Right cardiac atrium (tissue), 5 donors: ENCODE measurements around the gene HSPA14. TPM values are rescaled to one million over a fixed set of nuclear protein-coding genes. Genes with fewer than 3 reads are reported as not detected.
A peak's percentile ranks its signal among the peaks of the same experiment; 100 is the strongest.
"Not testable (repeated sequence)": the region's sequence is repeated elsewhere in the genome, so short reads cannot be mapped to it uniquely, and the experiment has no call there.

Source experiments
- ATAC-seq, 2 donors: fragments of 200-7000 bp; cut with Tn5 transposase; one replicate each; pipeline versions ENCODE4 v1.8.0 to v1.9.1; 2020; ENCODE audit warnings: moderate library complexity in 2 of 2, mild to moderate bottlenecking in 1 of 2
- DNase-seq, 3 donors: peaks; one replicate each; pipeline ENCODE4 v3.0.0-alpha.2; 2020
- H3K27ac ChIP-seq: one replicate; pipeline ENCODE4 v1.5.1; 2013; ENCODE audit warnings: mild to moderate bottlenecking, low read length, control low read depth, moderate library complexity
- H3K27me3 ChIP-seq: one replicate; pipeline ENCODE4 v1.6.1; 2013; ENCODE audit not compliant: control insufficient read depth, insufficient read depth
- H3K4me1 ChIP-seq: one replicate; pipeline ENCODE4 v1.6.1; 2013; ENCODE audit warnings: low read length; ENCODE audit not compliant: control insufficient read depth, insufficient read depth
- H3K4me3 ChIP-seq: one replicate; pipeline ENCODE4 v1.5.1; 2013; ENCODE audit warnings: low read length, control low read depth
- H3K9me3 ChIP-seq: one replicate; pipeline ENCODE4 v1.6.1; 2013; ENCODE audit warnings: low read length; ENCODE audit not compliant: control insufficient read depth
- WGBS: extraction: QIAGEN DNeasy Blood & Tissue Kit; methylation state at CpG from one replicate; pipeline ENCODE4 v1.1.7; 2013; 5-methylcytosine and 5-hydroxymethylcytosine counted together
- intact Hi-C, 4 donors: fragments of 100-400 bp; cut with DNase I; formaldehyde crosslinking; loops; one replicate each; pipeline versions ENCODE4 v1.11.0 to v1.14.0; 2022 to 2023
- polyA plus RNA-seq: library from polyadenylated mRNA; stranded (reverse); fragments of 200-250 nt; gene quantifications from one replicate; pipeline ENCODE4 v1.2.3, GENCODE V29; 2013
- total RNA-seq, 4 donors: library from RNA; stranded (reverse); fragmentation: NEBNext Ultra II Directional; extraction: Animal tissue kit (Norgen Biotek cat#: 25700); gene quantifications; one replicate each; pipeline ENCODE4 v1.2.1, GENCODE V29; 2021
- donor health status: healthy with polysubstance abuse.
- donor health status: DM: no; HTN: yes; CAD: no.
- donor health status: DM: no; HTN: no; CAD: no.
- donor health status: DM: no; HTN: yes; CAD: no; lungs with severe emphysema.
- donor health status: DM: yes; HTN: yes; CAD: no.

The HSPA14 gene
- total and polyA plus RNA-seq, 5 donors, result 7.4 to 10.0 (median 9.1) TPM

DNA sequence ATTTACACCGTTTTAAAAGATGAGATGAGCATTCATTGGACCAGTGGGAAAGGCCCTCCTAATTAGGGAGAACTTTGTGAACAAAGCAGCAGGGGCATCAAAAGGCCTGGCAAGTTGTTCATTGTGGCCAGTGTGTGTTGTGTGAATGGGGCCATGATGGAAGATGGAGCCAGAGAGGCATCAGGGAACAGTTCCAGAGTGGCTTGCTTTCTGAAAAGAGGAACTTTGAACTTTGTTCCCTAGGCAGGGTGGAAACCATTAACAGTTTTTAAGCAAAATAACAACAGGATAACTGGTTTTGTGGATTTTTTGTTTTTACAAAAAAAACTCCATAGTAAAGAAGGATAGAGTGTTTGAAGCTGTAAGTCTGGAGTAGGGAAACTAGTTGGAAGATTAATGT, 53.0 kb downstream of the HSPA14 start:
- H3K4me1 ChIP-seq, result peaks cover 1% of the 10 kb centered on the region
- no peak overlapping the region for H3K27ac ChIP-seq
- ATAC-seq, result no peak
- intact Hi-C loops, result no loop called here
- 89% methylated on average over 1 of the region's 1 CpG for WGBS
- no peaks in the 10 kb centered on the region for H3K9me3 ChIP-seq
- DNase-seq, result no peak
- H3K27me3 ChIP-seq, result no peaks in the 10 kb centered on the region
- no peak overlapping the region for H3K4me3 ChIP-seq

DNA sequence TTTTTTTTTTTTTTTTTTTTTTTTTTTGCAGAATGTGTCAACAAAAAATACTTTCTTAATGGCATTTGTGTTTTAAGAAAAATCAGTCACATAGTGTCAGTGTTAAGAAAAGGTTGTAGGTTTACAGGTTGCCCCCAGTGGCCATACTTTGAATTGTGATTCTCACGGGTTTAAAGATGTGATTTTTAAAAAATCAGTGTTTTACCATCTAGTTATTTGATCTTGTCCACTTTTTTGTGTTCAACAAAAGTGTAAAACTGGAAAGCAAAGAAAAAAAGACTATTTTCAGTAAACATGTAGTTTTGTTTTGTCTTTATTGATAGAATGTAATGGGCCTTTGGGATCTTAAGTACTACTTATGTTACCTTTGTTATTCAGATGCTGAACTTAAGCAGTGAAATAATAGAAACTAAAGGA, 66.2 kb downstream of the HSPA14 start:
- DNase-seq (no peak), ATAC-seq (no peak)
- Histone ChIP-seq H3K27ac (no peak overlapping the region), H3K4me1 (no peaks in the 10 kb centered on the region), H3K27me3 (no peaks in the 10 kb centered on the region), H3K4me3 (no peak overlapping the region), H3K9me3 (no peaks in the 10 kb centered on the region)
- intact Hi-C loops, result no loop called here
- WGBS, result 49% methylated on average over 1 of the region's 1 CpG

DNA sequence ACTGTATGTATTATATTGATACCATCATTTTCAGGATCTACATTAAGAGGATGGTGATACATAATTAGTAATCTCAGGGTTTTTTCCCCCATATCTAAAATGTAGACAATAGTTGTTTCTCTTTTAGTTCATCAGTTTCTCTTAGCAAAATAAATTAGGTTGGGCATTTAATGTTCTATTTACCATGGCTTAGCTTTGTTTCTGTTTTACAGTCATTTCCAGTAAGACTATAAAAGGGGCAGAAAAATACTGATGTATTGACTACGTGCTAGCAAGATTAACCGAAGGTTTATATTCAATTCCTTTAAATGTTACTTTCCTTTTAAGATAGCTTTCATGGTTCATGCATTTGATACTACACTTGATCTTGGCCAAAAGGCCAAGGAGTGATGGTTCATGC, 66.8 kb downstream of the HSPA14 start:
- no peak for ATAC-seq
- WGBS, result 97% methylated on average over 2 of the region's 2 CpGs

DNA sequence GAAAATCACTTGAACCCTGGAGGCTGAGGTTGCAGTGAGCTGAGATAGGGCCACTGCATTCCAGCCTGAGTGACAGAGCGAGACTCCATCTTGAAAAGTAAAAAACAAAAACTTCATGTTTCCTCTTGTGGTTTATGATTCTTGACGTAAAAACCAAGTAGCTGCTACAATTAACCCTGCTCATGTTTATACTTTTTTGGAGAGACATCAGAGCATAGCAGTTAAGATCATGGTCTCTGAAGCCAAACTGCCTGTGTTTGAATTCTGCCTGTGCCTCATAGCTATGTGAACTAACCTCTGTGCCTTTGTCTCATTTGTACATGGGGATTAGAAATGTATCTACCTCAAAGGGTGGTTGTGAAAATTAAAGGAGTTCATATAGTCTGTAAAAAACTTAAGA, 67.8 kb downstream of the HSPA14 start:
- intact Hi-C loops, result no loop called here

More for the DNA sequence above, 66.8 kb downstream of the HSPA14 start:
- no peaks in the 10 kb centered on the region for H3K27me3 ChIP-seq
- H3K4me1 ChIP-seq, result no peaks in the 10 kb centered on the region
- no peaks in the 10 kb centered on the region for H3K9me3 ChIP-seq
- no peak for DNase-seq
- H3K4me3 ChIP-seq, result no peak overlapping the region
- intact Hi-C loops, result no loop called here
- H3K27ac ChIP-seq, result no peak overlapping the region

DNA sequence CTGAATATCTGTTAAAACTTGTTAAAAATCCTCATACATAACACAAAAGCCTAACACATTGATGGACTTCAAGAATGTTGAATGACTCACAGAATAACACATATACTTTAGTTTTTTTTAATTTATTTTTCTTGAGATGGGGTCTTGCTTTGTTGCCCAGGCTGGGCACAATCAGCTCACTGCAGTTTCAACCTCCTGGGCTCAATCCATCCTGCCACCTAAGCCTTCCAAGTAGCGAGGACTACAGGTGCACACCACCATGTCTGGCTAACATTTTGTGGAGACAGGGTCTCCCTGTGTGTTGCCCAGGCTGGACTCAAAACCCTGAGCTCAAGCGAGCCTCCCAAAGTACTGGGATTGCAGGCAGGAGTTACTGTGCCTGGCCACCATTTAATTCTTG, 68.7 kb downstream of the HSPA14 start:
- ATAC-seq (no peak), DNase-seq (no peak)
- Histone ChIP-seq H3K27ac (no peak overlapping the region), H3K4me1 (no peaks in the 10 kb centered on the region), H3K9me3 (no peaks in the 10 kb centered on the region), H3K4me3 (no peak overlapping the region), H3K27me3 (no peaks in the 10 kb centered on the region)
- intact Hi-C loops, result no loop called here
- WGBS, result 96% methylated on average over 2 of the region's 2 CpGs

More for the DNA sequence above, 67.8 kb downstream of the HSPA14 start:
- no peak for ATAC-seq
- no peak overlapping the region for H3K4me3 ChIP-seq
- no peaks in the 10 kb centered on the region for H3K4me1 ChIP-seq
- WGBS, result 91% methylated on average over 2 of the region's 2 CpGs
- no peaks in the 10 kb centered on the region for H3K27me3 ChIP-seq
- no peak for DNase-seq
- H3K27ac ChIP-seq, result no peak overlapping the region
- no peaks in the 10 kb centered on the region for H3K9me3 ChIP-seq

DNA sequence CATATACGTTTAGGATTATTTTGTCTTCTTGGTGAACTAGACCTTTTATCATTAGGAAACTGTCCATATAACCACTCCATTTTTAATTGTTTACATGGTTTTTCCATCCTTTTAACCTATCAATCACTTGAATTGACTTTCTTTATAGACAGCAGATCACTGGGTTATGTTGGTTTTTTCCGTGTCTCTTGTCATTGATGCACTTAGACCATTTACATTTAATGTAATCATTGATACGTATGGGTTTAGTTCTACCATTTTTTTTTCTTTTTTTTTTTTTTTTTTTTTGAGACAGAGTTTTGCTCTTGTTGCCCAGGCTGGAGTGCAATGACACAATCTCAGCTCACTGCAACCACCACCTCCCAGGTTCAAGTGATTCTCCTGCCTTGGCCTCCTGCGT, 69.5 kb downstream of the HSPA14 start:
- intact Hi-C loops, H3K4me1 ChIP-seq, DNase-seq, ATAC-seq, H3K4me3 ChIP-seq, H3K27ac ChIP-seq, H3K9me3 ChIP-seq, H3K27me3 ChIP-seq: not testable (repeated sequence)
- WGBS, result 97% methylated on average over 4 of the region's 4 CpGs

DNA sequence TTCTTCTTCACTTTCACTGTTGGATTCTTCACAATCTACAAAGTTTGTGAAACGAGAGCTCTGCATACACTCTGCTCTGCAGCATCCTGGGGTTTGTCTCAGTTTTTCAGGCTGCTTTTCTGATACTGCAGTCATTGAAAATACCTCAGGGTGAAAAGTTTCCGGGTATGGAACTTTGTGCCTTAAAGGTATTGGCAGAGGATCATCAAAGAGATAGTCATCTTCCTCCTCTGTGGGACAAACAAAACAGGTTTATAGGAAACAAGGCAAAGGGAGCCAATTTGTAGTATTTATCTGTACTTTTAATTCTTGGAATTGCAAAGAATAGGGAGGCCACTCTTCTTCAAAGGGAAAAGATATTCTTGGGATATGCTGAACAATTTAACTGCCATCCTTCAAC, 71.0 kb downstream of the HSPA14 start:
- 74% methylated on average over 2 of the region's 2 CpGs for WGBS
- no peak overlapping the region for H3K27ac ChIP-seq

GRCh38 chr10:14910953-14911352, 72.8 kb downstream of the HSPA14 start:
- DNase-seq (no peak), ATAC-seq (no peak)
- H3K4me1 ChIP-seq, result no peaks in the 10 kb centered on the region
- no peaks in the 10 kb centered on the region for H3K27me3 ChIP-seq
- intact Hi-C loops, result no loop called here
- H3K4me3 ChIP-seq, result no peak overlapping the region
- 95% methylated on average over 4 of the region's 4 CpGs for WGBS
- H3K27ac ChIP-seq, result no peak overlapping the region
- H3K9me3 ChIP-seq, result no peaks in the 10 kb centered on the region

More for the DNA sequence above, 71.0 kb downstream of the HSPA14 start:
- intact Hi-C loops, result no loop called here
- no peak overlapping the region for H3K4me3 ChIP-seq
- H3K9me3 ChIP-seq, result no peaks in the 10 kb centered on the region
- peak in 1 of 2 donors; percentile 37 for ATAC-seq
- H3K27me3 ChIP-seq, result no peaks in the 10 kb centered on the region
- no peaks in the 10 kb centered on the region for H3K4me1 ChIP-seq
- DNase-seq, result no peak

DNA sequence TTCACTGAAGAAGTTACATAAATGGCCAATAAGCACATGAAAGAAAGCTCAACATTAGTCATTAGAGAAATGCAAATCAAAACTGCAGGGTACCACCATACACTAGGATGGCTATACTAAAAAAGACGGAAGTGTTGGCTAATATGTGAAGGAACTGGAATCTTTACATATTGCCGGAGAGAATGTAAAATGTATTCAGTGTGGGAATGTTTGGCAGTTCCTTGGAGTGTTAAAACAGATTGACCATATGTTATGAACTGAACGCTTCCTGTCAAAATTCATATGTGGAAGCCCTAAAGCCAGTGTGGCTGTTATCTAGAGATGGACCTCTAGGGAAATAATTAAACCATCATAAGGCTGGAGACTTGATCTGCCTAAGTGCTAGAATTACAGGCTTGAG, 73.7 kb downstream of the HSPA14 start:
- intact Hi-C loops, result no loop called here
- no peak for DNase-seq
- H3K27ac ChIP-seq, result no peak overlapping the region
- no peak for ATAC-seq
- WGBS, result 79% methylated on average over 3 of the region's 3 CpGs
- no peak overlapping the region for H3K4me3 ChIP-seq
- H3K27me3 ChIP-seq, result no peaks in the 10 kb centered on the region
- no peaks in the 10 kb centered on the region for H3K9me3 ChIP-seq
- no peaks in the 10 kb centered on the region for H3K4me1 ChIP-seq

DNA sequence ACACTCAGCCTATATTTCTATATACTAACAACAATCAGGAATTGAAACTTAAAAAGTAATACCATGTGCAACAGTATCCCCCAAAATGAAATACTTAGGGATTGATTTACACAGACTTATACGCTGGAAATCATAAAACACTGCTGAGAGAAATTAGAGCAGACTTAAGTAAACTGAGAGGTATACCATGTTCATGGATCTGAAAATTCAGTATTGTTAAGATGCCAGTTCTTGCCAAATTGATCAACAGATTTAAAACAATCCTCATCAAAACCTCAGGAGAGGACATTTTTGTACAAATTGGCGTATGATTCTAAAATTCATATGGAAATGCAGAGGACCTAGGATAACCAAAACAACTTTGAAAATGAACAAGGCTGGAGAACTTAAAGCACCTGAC, 78.5 kb downstream of the HSPA14 start:
- intact Hi-C loops, result no loop called here
- Histone ChIP-seq H3K4me3 (no peak overlapping the region), H3K27me3 (no peaks in the 10 kb centered on the region), H3K27ac (no peak overlapping the region), H3K9me3 (no peaks in the 10 kb centered on the region), H3K4me1 (no peaks in the 10 kb centered on the region)
- no peak for DNase-seq
- no peak for ATAC-seq
- 97% methylated on average over 2 of the region's 2 CpGs for WGBS

DNA sequence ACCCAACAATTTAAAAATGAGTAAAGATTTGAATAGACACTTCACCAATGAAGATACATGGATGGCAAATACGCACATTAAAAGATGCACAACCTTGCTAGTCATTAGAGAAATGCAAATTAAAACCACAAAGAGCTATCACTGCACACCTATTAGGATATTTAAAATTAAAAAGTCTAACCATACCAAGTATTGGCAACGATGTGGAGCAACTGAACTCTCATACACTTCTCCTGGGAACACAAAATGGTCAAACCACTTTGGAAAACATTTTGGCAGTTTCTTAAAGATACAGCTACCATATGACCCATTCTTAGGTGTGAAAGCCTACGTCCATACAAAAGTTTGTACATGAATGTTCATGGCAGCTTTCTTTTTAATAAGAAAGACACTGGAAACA, 79.7 kb downstream of the HSPA14 start:
- WGBS, result over 99% methylated on average over 3 of the region's 3 CpGs
- Histone ChIP-seq H3K4me1 (no peaks in the 10 kb centered on the region), H3K27me3 (no peaks in the 10 kb centered on the region), H3K27ac (no peak overlapping the region), H3K4me3 (no peak overlapping the region), H3K9me3 (no peaks in the 10 kb centered on the region)
- intact Hi-C loops, result no loop called here
- no peak for DNase-seq
- no peak for ATAC-seq

DNA sequence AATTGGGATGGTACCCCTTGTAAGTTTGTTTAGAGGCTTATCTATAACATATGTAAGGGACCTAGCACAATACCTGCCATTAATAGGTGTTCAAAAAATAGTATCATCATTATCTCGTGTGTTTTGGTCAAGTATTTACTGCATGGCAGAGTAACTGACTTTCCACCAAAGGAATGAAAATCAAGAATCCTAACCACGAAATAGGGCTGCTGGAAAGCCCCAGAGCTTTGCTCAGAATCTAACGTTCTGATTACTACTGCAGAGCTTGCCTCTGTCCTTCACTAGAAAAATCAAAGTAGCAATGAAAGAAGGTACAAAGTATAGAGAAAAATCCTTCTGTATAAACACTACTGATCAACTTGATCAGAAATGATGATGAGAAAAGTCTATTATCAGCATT, 80.9 kb downstream of the HSPA14 start:
- no peaks in the 10 kb centered on the region for H3K9me3 ChIP-seq
- H3K27me3 ChIP-seq, result no peaks in the 10 kb centered on the region
- H3K4me3 ChIP-seq, result no peak overlapping the region
- H3K4me1 ChIP-seq, result no peaks in the 10 kb centered on the region
- H3K27ac ChIP-seq, result no peak overlapping the region
- ATAC-seq, result no peak
- intact Hi-C loops, result no loop called here
- DNase-seq, result no peak
- 92% methylated on average over 3 of the region's 3 CpGs for WGBS
